ENCODE measurements around the gene TXN2.

DNA sequence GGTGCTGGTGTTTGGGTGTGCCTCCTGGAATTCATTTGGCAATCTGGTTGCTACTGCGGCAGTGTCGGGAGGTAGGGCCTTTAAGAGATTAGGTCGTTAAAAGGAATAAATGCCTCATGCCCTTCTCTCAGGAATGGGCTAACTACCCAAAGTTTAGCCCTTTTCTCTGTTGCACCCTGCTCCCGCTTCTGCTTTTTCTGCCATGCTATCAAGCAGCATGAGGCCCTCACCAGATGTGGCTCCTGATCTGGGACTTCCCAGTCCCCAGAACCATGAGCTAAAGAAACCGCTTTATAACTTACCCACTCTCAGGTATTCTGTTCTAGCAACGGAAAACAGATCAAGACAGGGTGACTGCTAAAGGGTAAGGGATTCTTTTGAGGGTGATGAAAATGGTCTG lies 41.2 kb upstream of the TXN2 start:
- TF ChIP-seq EZH2 (IDR thresholded peaks at IDR 0.05; ENCODE audit: borderline replicate concordance, insufficient read depth, low read depth, low read length, poor library complexity, severe bottlenecking) = no peak
- TF ChIP-seq, protein P1, sequence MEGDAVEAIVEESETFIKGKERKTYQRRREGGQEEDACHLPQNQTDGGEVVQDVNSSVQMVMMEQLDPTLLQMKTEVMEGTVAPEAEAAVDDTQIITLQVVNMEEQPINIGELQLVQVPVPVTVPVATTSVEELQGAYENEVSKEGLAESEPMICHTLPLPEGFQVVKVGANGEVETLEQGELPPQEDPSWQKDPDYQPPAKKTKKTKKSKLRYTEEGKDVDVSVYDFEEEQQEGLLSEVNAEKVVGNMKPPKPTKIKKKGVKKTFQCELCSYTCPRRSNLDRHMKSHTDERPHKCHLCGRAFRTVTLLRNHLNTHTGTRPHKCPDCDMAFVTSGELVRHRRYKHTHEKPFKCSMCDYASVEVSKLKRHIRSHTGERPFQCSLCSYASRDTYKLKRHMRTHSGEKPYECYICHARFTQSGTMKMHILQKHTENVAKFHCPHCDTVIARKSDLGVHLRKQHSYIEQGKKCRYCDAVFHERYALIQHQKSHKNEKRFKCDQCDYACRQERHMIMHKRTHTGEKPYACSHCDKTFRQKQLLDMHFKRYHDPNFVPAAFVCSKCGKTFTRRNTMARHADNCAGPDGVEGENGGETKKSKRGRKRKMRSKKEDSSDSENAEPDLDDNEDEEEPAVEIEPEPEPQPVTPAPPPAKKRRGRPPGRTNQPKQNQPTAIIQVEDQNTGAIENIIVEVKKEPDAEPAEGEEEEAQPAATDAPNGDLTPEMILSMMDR (IDR thresholded peaks at IDR 0.05) = no peak

All from B cell (primary cell).